ENCODE measurements around the gene MRPL55.

MRPL55 gene

DNA sequence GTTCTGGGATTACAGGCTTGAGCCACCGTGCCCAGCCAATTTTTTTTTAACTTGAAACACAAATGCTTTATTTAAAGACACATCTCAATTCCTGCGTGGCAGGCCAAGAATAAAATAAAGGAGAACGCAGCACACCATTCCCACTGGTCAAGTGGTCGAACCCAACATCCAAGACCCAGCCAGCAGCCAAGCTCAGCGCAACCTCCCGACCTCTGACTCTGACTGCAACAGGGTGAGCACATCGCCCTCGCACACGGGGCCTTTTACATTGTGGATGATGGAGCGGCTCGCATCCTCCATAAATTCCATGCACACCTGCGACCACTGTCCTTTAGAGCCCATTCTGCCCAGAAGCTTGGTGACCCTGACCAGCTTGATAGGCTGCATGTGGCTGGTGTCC lies 25.5 kb upstream of the MRPL55 start:
- TF ChIP-seq, protein P1, sequence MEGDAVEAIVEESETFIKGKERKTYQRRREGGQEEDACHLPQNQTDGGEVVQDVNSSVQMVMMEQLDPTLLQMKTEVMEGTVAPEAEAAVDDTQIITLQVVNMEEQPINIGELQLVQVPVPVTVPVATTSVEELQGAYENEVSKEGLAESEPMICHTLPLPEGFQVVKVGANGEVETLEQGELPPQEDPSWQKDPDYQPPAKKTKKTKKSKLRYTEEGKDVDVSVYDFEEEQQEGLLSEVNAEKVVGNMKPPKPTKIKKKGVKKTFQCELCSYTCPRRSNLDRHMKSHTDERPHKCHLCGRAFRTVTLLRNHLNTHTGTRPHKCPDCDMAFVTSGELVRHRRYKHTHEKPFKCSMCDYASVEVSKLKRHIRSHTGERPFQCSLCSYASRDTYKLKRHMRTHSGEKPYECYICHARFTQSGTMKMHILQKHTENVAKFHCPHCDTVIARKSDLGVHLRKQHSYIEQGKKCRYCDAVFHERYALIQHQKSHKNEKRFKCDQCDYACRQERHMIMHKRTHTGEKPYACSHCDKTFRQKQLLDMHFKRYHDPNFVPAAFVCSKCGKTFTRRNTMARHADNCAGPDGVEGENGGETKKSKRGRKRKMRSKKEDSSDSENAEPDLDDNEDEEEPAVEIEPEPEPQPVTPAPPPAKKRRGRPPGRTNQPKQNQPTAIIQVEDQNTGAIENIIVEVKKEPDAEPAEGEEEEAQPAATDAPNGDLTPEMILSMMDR (IDR thresholded peaks at IDR 0.05; ENCODE audit: low read depth, low read length) = no peak
- H3K4me3 ChIP-seq (ENCODE audit: low read depth, low read length) = no peak overlapping the region

DNA sequence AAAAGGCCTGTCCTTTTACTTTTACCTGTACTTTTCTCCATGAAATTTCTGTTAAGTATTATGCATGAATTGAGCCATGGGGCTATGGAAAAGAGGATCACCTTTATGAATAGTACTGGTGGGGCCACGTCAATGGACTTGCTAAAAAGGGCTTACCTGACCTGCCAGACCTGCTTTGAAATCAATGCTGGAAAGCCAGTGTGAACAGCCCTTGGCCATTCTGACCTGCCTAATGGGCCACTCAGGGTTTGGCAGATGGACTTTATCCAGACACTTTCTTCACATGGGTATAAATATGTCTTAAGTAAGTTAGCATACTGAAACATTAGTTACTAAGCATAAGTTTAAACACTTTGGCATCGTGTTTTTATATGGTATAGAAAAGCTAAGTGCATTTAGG lies 22.7 kb upstream of the MRPL55 start:
- TF ChIP-seq, protein P1 (IDR thresholded peaks at IDR 0.05; ENCODE audit: low read depth, low read length) = no peak
- H3K4me3 ChIP-seq (ENCODE audit: low read depth, low read length) = no peak overlapping the region

DNA sequence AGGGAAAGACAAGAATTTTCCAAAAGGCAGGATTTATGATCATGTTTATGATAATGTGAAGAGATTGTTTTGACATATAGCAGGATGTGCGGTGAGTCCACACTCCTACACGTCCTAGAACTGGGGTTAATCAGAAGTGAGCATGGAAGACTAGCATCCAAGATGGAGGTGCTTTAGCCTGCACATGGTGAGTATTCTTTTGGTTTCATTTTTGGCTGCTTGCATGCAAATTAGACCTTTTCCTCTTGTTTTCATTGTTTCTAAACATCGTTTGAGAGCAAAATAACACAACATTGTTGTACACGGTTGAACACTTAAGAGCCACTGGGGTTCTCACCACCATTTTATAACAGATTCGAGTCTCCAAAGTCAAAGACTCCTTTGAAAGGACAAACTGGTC lies 16.1 kb upstream of the MRPL55 start:
- no peak overlapping the region for H3K4me3 ChIP-seq (ENCODE audit: low read depth, low read length)
- TF ChIP-seq, protein P1 (IDR thresholded peaks at IDR 0.05; ENCODE audit: low read depth, low read length) = no peak

DNA sequence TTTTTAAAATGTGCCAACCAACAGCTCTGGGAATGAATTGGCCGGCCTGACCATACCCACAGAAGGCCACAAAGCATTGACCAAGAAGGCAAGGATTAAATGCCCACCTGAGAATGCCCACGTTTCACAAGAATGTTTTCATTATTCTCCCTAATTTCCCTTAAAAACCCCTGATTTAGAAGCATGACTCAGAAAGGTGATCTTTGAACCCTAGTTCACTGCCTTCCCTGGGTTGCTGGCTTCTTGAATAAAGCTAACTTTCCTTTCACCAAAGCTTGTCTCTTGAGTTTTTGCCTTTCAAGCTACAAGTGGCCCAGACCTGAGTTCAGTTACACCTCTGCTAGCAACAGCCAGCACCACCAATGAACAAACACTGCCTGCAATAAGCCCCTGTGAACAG lies 14.4 kb upstream of the MRPL55 start:
- H3K4me3 ChIP-seq (ENCODE audit: low read depth, low read length) = no peak overlapping the region
- TF ChIP-seq, protein P1 (IDR thresholded peaks at IDR 0.05; ENCODE audit: low read depth, low read length) = no peak

DNA sequence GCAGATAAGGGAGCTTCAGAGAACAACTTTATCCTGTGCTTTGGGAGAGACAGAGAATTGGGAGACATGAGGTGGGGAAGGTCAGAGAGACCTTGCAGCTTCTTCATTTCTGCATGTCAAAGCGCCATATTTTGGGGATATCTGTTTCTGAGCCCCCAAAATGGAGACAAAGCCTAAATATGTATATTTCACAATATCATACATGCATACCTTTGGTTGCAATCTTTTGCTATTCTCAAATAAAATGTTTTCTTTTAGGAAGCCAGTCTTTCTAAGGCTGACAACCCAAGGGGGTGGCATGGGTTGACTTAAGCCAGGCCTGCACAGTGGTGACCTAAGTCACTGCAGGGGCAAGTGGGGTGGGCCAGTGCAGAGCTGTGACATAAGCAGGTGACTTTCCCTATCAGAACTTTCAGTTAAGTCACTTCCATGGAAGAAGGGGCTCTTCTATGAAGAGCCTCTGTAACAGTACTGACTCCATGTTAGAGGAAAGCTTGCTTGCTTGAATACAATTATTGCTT lies 13.9 kb upstream of the MRPL55 start:
- TF ChIP-seq, protein P1 (IDR thresholded peaks at IDR 0.05; ENCODE audit: low read depth, low read length) = no peak
- H3K4me3 ChIP-seq (ENCODE audit: low read depth, low read length) = no peak overlapping the region

DNA sequence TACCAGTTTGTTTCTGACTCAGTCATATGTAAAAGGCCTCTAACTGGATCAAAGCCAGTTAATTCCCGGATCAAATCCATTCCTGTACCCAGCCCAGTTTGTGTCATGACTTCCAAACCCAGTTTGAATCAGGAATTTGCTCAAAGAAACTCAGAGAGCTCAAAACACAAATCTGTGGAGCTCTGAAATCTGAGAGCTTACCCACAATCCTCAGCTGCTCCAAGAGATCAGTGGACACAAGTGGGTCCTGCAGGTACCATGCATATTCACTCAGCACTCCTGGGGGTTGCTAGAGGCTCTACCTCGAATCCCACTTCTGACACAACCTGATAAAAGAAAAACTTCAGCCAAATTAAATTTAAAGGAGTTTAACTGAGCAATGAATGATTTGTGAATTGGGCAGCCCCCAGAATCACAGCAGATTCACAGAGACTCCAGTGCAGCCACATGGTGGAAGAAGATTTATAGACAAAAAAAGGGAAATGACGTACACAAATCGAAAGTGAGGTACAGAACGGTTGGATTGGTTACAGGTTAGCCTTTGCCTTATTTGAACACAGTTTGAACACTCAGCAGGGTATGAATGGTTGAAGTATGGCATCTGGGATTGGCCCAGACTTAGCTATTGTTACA lies 11.9 kb upstream of the MRPL55 start:
- no peak overlapping the region for H3K4me3 ChIP-seq (ENCODE audit: low read depth, low read length)
- TF ChIP-seq, protein P1 (IDR thresholded peaks at IDR 0.05; ENCODE audit: low read depth, low read length) = no peak

DNA sequence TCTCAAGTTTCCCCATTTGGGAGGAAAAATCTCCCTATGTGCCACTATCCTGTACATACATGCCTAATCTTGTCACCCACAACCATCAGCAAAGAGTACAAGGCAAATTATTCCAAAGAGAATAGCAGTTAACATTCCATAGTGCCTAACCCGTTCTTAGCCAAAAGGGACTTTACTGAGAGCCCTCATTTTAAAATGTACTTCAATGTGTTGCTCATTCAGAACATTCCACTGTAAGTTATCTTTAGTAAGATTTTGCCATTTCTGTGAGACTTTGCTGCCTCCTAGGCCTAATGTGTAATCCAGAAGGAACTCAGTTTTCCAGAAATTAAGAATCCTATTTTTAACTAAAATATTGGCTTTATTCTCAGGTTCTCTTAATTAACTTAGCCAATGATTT lies 11.3 kb upstream of the MRPL55 start:
- TF ChIP-seq, protein P1 (IDR thresholded peaks at IDR 0.05; ENCODE audit: low read depth, low read length) = no peak
- no peak overlapping the region for H3K4me3 ChIP-seq (ENCODE audit: low read depth, low read length)
